Testis (tissue), 3 donors: Measurements from ENCODE around the gene CUBN. TPM values are rescaled to one million over a fixed set of nuclear protein-coding genes. Genes with fewer than 3 reads are reported as not detected.

ENCODE experiments used
- DNase-seq: peaks from one replicate; pipeline ENCODE4 v3.0.0-alpha.2; 2019
- H3K27ac ChIP-seq, 2 donors: fragments of 200-600 bp; sonication (generic); one replicate each; pipeline ENCODE4 v1.5.1; 2019
- H3K27me3 ChIP-seq: fragments of 200-600 bp; sonication (generic); one replicate; pipeline ENCODE4 v1.5.1; 2019
- H3K36me3 ChIP-seq: fragments of 200-600 bp; sonication (generic); one replicate; pipeline ENCODE4 v1.5.1; 2017; ENCODE audit warnings: low read depth; ENCODE audit errors: missing control alignments
- H3K4me1 ChIP-seq: fragments of 200-600 bp; sonication (generic); one replicate; pipeline ENCODE4 v1.5.1; 2019
- H3K4me3 ChIP-seq, 2 donors: fragments of 200-600 bp; sonication (generic); one replicate each; pipeline ENCODE4 v1.5.1; 2017 to 2019
- H3K9me3 ChIP-seq: fragments of 200-600 bp; sonication (generic); one replicate; pipeline ENCODE4 v1.5.1; 2017
- CTCF ChIP-seq, 3 experiments: fragments of 450-650 bp in 2 of 3; fragments of 200-600 bp in 1 of 3; sonication (generic) in 1 of 3; IDR thresholded peaks; one replicate each; pipeline ENCODE4 v1.5.1; 2016 to 2019; ENCODE audit warnings: antibody characterized with exemption in 3 of 3, mild to moderate bottlenecking in 2 of 3, moderate library complexity in 1 of 3
- POLR2A ChIP-seq: fragments of 450-650 bp; IDR thresholded peaks from one replicate; pipeline ENCODE4 v1.6.1; 2017; ENCODE audit warnings: antibody characterized with exemption, mild to moderate bottlenecking, moderate library complexity
- WGBS, 2 donors: methylation state at CpG; one replicate each; pipeline ENCODE4 v1.1.5; 2018; 5-methylcytosine and 5-hydroxymethylcytosine counted together
- intact Hi-C: fragments of 100-400 bp; cut with DNase I; formaldehyde crosslinking; loops from one replicate; pipeline ENCODE4 v1.15.1; 2023; ENCODE audit warnings: low total_unique reads
- polyA plus RNA-seq: library from polyadenylated mRNA; stranded (reverse); fragments of 350-450 nt; fragmentation: Illumina TruSeq; extraction: RNeasy Lipid Tissue Mini Kit (QIAGEN cat#74804); gene quantifications from one replicate; pipeline ENCODE4 v1.2.3, GENCODE V29; 2014; ENCODE audit warnings: low read depth, low replicate concordance; ENCODE audit not compliant: insufficient read depth
- total RNA-seq, 2 donors: library from RNA; depleted of rRNA; stranded (reverse); fragments of >200 nt; gene quantifications; one replicate each; pipeline ENCODE4 v1.2.3, GENCODE V29; 2016

Gene CUBN
- total and polyA plus RNA-seq, 3 donors from 2014 or later, result 11.0 to 39.3 (median 19.2) TPM

- Histone ChIP-seq H3K4me1 (no peaks in the 10 kb centered on the region), H3K36me3 (no peaks in the 10 kb centered on the region), H3K27ac (no peak overlapping the region), H3K4me3 (no peak overlapping the region), H3K27me3 (no peaks in the 10 kb centered on the region), H3K9me3 (no peaks in the 10 kb centered on the region)
- intact Hi-C loops, result no loop called here
- no peak for TF ChIP-seq POLR2A
- TF ChIP-seq CTCF (IDR thresholded peaks at IDR 0.05), result no peak
- WGBS, 2 donors, result 69 to 83% methylated on average over 1 of the region's 1 CpG
- no peak for DNase-seq
Measured at GRCh38 chr10:17035446-17035845, 94.2 kb downstream of the CUBN start.

- DNase-seq, result no peak
- intact Hi-C loops, result no loop called here
- no peak overlapping the region for H3K27ac ChIP-seq
- no peaks in the 10 kb centered on the region for H3K36me3 ChIP-seq
- H3K9me3 ChIP-seq, result no peaks in the 10 kb centered on the region
- no peak overlapping the region for H3K4me3 ChIP-seq
- TF ChIP-seq CTCF (IDR thresholded peaks at IDR 0.05), result no peak
- TF ChIP-seq POLR2A, result no peak
- 80 to 83% methylated on average over 7 of the region's 7 CpGs for WGBS, 2 donors
- H3K4me1 ChIP-seq, result no peaks in the 10 kb centered on the region
- H3K27me3 ChIP-seq, result no peaks in the 10 kb centered on the region
Measured at GRCh38 chr10:17033529-17034260, 95.9 kb downstream of the CUBN start.

GRCh38 chr10:17031637-17032635 lies 97.7 kb downstream of the CUBN start:
- DNase-seq, result no peak
- Histone ChIP-seq H3K4me1 (no peaks in the 10 kb centered on the region), H3K4me3 (no peak overlapping the region), H3K36me3 (no peaks in the 10 kb centered on the region), H3K9me3 (no peaks in the 10 kb centered on the region), H3K27ac (peak overlapping the region in 1 of 2 donors; percentile 39), H3K27me3 (no peaks in the 10 kb centered on the region)
- WGBS, 2 donors, result 62 to 63% methylated on average over 13 of the region's 13 CpGs
- TF ChIP-seq POLR2A, result no peak
- no peak for TF ChIP-seq CTCF (IDR thresholded peaks at IDR 0.05)
- intact Hi-C loops, result no loop called here

GRCh38 chr10:17029581-17030271 lies 99.9 kb downstream of the CUBN start:
- Histone ChIP-seq H3K36me3 (no peaks in the 10 kb centered on the region), H3K4me3 (no peak overlapping the region), H3K9me3 (no peaks in the 10 kb centered on the region), H3K27me3 (no peaks in the 10 kb centered on the region), H3K4me1 (peaks cover 12% of the 10 kb centered on the region), H3K27ac (no peak overlapping the region)
- intact Hi-C loops, result no loop called here
- TF ChIP-seq POLR2A, result no peak
- TF ChIP-seq CTCF (IDR thresholded peaks at IDR 0.05), result no peak
- DNase-seq, result peak; percentile 65
- 48 to 60% methylated on average over 9 of the region's 9 CpGs for WGBS, 2 donors
